Thoracic aorta (tissue), 2 donors: ENCODE measurements around the gene PITPNM1. TPM values are rescaled to one million over a fixed set of nuclear protein-coding genes. Genes with fewer than 3 reads are reported as not detected.
"Not testable (repeated sequence)": the region's sequence is repeated elsewhere in the genome, so short reads cannot be mapped to it uniquely, and the experiment has no call there.

ENCODE experiments used
- ATAC-seq: fragments of 150-250 bp; one replicate; pipeline ENCODE4 v1.8.0; 2017; ENCODE audit warnings: low read depth; ENCODE audit not compliant: insufficient number of reproducible peaks, low FRiP score
- DNase-seq: peaks from one replicate; pipeline ENCODE4 v3.0.0-alpha.2; 2020; ENCODE audit warnings: low spot score
- H3K27ac ChIP-seq, 2 donors: fragments of 200-600 bp; sonication (generic); 1 replicate in 1 of 2; 2 replicates in 1 of 2; pipeline ENCODE4 v1.5.1; 2016; ENCODE audit warnings: mild to moderate bottlenecking in 2 of 2, moderate library complexity in 2 of 2
- H3K27me3 ChIP-seq: fragments of 200-600 bp; sonication (generic); replicated peaks from 2 replicates; pipeline ENCODE4 v1.6.0; 2016; ENCODE audit warnings: mild to moderate bottlenecking; ENCODE audit not compliant: insufficient read depth
- H3K36me3 ChIP-seq: fragments of 200-600 bp; sonication (generic); one replicate; pipeline ENCODE4 v1.5.1; 2016
- H3K4me1 ChIP-seq, 2 donors: fragments of 200-600 bp; sonication (generic); 1 replicate in 1 of 2; 2 replicates in 1 of 2; pipeline versions ENCODE4 v1.5.1 to v1.6.0; 2016; ENCODE audit warnings: low read depth in 2 of 2, mild to moderate bottlenecking in 1 of 2; ENCODE audit not compliant: control insufficient read depth in 1 of 2
- H3K4me3 ChIP-seq: fragments of 200-600 bp; sonication (generic); 2 replicates; pipeline ENCODE4 v1.5.1; 2016; ENCODE audit warnings: mild to moderate bottlenecking
- H3K9me3 ChIP-seq: fragments of 200-600 bp; sonication (generic); 2 replicates; pipeline ENCODE4 v1.5.1; 2016
- total RNA-seq, 2 donors: library from RNA; depleted of rRNA; stranded (reverse); fragments of >200 nt; gene quantifications; one replicate each; pipeline versions ENCODE4 v1.1.0 to v1.2.3, GENCODE V29; 2016
- TF ChIP-seq, protein P1 (sequence below): fragments of 200-600 bp; sonication (generic); IDR thresholded peaks from one replicate; pipeline ENCODE4 v1.5.1; 2019; ENCODE audit warnings: antibody characterized with exemption

The PITPNM1 gene
- 10 to 100 TPM; 27.1 to 32.5 TPM for total RNA-seq

DNA sequence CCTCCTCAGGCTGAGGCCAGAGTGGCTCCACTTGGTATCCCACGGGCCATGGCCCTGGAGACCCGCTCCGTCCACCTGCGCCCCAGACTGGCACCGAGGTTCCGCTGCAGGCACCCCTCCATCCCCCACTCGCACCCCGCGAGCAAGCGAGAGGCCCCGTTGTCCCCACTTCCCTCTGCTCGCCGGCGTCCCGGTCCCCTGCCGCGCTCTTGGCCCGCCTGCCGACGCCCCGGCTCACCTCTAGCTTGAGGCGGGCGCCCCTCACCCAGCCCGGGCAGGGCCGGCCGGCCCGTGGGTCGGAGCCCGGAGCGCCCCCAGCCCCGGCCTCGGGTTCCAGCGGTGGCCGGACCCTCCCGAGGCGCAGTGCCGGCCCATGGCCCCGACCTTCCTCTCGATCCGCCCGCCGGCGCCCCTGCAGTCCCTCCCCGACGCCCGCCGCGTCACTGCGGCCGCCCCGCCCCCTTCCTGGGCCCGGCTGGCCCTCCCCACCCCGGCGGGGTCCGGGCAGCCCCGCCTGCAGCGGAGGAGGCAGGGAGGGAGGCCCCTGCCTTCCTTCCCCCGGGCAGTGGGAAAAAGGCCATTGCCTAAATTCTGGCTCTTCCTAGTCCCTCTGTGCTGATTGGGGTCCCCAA, at the start of gene PITPNM1:
PITPNM1 (minus strand) TSS at position 414 of the 632 bp plus-strand sequence. CDS start 1,183 bp downstream, outside the sequence.
- peaks cover 21 to 50% of the 10 kb centered on the region in 2 donors for H3K4me1 ChIP-seq
- no peaks in the 10 kb centered on the region for H3K27me3 ChIP-seq
- H3K4me3 ChIP-seq: peak within 1 kb of the TSS; percentile 84
- no peaks in the 10 kb centered on the region for H3K36me3 ChIP-seq
- no peaks in the 10 kb centered on the region for H3K9me3 ChIP-seq
- TF ChIP-seq, protein P1, sequence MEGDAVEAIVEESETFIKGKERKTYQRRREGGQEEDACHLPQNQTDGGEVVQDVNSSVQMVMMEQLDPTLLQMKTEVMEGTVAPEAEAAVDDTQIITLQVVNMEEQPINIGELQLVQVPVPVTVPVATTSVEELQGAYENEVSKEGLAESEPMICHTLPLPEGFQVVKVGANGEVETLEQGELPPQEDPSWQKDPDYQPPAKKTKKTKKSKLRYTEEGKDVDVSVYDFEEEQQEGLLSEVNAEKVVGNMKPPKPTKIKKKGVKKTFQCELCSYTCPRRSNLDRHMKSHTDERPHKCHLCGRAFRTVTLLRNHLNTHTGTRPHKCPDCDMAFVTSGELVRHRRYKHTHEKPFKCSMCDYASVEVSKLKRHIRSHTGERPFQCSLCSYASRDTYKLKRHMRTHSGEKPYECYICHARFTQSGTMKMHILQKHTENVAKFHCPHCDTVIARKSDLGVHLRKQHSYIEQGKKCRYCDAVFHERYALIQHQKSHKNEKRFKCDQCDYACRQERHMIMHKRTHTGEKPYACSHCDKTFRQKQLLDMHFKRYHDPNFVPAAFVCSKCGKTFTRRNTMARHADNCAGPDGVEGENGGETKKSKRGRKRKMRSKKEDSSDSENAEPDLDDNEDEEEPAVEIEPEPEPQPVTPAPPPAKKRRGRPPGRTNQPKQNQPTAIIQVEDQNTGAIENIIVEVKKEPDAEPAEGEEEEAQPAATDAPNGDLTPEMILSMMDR: no peak
- H3K27ac ChIP-seq: peak within 1 kb of the TSS; percentile 96 to 98
- no peak for DNase-seq
- no peak for ATAC-seq

DNA sequence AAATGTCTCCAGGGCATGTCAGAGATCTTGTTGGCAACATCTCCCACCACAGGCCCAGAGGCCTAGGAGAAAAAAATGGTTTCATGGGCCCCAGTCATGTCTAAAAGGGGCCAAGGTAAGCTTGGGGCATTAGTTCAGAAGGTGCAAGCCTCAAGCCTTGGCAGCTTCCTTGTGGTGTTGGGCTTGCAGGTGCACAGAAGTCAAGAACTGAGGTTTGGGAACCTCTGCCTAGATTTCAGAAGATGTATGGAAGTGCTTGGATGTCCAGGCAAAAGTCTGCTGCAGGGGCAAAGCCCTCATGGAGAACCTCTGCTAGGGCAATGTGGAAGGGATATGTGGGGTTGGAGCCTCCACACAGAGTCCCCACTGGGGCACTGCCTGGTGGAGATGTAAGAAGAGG, 46.5 kb upstream of the PITPNM1 start:
- H3K36me3 ChIP-seq, H3K9me3 ChIP-seq, H3K27me3 ChIP-seq, H3K4me3 ChIP-seq, H3K27ac ChIP-seq, DNase-seq, H3K4me1 ChIP-seq, ATAC-seq: not testable (repeated sequence)

DNA sequence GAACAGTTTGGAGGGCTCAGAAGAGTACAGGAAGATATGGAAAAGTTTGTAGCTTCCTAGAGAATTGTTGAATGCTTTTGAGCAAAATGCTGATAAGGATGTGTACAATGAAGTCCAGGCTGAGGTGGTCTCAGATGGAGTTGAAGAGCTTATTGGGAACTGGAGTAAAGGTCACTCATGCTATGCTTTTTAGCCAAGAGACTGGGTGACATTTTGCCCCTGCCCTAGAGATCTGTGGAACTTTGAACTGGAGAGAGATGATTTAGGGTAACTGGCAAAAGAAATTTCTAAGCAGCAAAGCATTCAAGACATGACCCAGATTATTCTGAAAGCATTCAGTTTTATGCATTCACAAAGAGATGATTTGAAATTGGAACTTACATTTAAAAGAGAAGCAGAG, 46.0 kb upstream of the PITPNM1 start:
- TF ChIP-seq, protein P1: no peak
- no peak overlapping the region for H3K4me3 ChIP-seq
- H3K27me3 ChIP-seq: no peaks in the 10 kb centered on the region
- H3K27ac ChIP-seq: no peak overlapping the region
- H3K9me3 ChIP-seq: no peaks in the 10 kb centered on the region
- DNase-seq (no peak), ATAC-seq (no peak)
- no peaks in the 10 kb centered on the region for H3K36me3 ChIP-seq
- H3K4me1 ChIP-seq: no peaks in the 10 kb centered on the region

DNA sequence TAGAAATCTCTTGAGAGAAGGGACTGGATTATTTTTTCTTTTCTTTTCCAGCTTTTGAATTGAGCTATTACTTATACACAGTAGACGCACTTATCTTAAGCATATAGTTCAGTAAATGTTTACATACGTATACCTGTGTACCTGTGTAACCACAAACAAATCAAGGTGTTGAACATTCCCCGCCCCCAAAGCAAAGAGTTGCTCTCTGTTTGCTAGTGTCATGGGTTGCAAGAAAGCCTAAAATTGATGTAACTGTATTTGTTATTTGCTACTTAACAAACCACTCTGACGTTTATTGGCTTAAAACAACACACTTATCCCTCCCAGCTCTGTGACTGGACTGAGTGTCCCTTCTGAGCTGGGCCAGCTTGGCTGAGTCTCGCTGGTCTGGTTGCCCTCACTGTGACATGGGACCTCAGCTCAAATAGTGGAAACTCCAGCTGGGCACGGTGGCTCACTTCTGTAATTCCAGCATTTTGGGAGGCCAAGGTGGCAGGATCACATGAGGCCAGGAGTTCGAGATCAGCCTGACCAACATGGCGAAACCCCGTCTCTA, 43.5 kb upstream of the PITPNM1 start:
- Histone ChIP-seq H3K36me3 (no peaks in the 10 kb centered on the region), H3K9me3 (no peaks in the 10 kb centered on the region), H3K4me1 (no peaks in the 10 kb centered on the region), H3K27me3 (no peaks in the 10 kb centered on the region), H3K27ac (no peak overlapping the region), H3K4me3 (no peak overlapping the region)
- TF ChIP-seq, protein P1: no peak
- ATAC-seq (no peak), DNase-seq (no peak)

DNA sequence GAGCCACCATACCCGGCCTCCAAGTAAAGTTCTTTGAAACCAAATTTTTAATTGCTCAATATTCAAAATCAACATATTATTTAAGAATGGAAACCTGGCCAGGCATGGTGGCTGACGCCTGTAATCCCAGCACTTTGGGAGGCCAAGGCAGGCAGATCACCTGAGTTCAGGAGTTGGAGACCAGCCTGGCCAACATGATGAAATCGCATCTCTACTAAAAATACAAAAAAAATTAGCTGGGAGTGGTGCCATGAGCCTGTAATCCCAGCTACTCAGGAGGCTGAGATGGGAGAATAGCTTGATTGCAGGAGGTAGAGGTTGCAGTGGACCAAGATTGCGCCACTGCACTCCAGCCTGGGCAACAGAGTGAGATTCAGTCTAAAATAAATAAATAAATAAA, 42.9 kb upstream of the PITPNM1 start:
- not testable (repeated sequence) for H3K9me3 ChIP-seq, H3K27ac ChIP-seq, H3K36me3 ChIP-seq, DNase-seq, H3K27me3 ChIP-seq, ATAC-seq, H3K4me1 ChIP-seq, H3K4me3 ChIP-seq

DNA sequence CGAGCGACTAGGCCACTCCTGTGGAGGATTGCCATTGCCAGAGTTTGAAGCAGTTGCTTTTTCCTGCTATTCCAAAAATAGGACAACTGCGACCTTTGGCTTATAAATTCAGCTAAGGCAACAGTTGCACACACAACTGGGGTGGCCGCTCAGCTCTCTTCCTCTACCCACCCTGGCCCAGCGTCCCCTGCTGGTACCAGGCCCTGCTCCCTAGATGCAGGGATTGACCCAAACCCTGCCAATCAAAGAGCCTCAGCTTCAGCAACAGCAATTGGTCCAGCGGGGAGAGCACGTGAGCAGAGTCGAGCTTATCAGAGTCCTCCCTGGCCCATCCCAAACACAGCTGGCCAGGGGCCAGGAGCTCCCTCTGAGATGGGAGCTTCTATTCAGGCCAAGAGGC, 40.1 kb upstream of the PITPNM1 start:
- ATAC-seq: no peak
- TF ChIP-seq, protein P1: no peak
- Histone ChIP-seq H3K4me3 (no peak overlapping the region), H3K27me3 (no peaks in the 10 kb centered on the region), H3K36me3 (no peaks in the 10 kb centered on the region), H3K27ac (no peak overlapping the region), H3K9me3 (no peaks in the 10 kb centered on the region), H3K4me1 (no peaks in the 10 kb centered on the region)
- no peak for DNase-seq
